LNCaP clone FGC (cell line): Measurements from ENCODE around the gene SURF6.

Experiments used
- DNase-seq: peaks from one replicate; pipeline ENCODE4 v3.0.0-alpha.2; 2011; ENCODE audit warnings: low read depth
- H3K4me3 ChIP-seq: 2 replicates; pipeline ENCODE4 v1.5.1; 2011; ENCODE audit warnings: mild to moderate bottlenecking, low read depth, low read length, control low read depth
- CTCF ChIP-seq: IDR thresholded peaks from 2 replicates; pipeline ENCODE4 v1.5.1; 2012; ENCODE audit warnings: mild to moderate bottlenecking; ENCODE audit not compliant: control insufficient read depth, insufficient read depth; ENCODE audit errors: extremely low read depth

The SURF6 gene

GRCh38 chr9:133374612-133375115 lies 38.7 kb upstream of the SURF6 start:
- no peak for TF ChIP-seq CTCF
- H3K4me3 ChIP-seq, result peak overlapping the region; percentile 83
- no peak for DNase-seq

GRCh38 chr9:133372144-133372543 lies 36.2 kb upstream of the SURF6 start:
- TF ChIP-seq CTCF, result no peak

GRCh38 chr9:133371261-133371711 lies 35.3 kb upstream of the SURF6 start:
- H3K4me3 ChIP-seq, result no peak overlapping the region
- DNase-seq, result no peak
- no peak for TF ChIP-seq CTCF

More at GRCh38 chr9:133372144-133372543, 36.2 kb upstream of the SURF6 start:
- H3K4me3 ChIP-seq, result no peak overlapping the region
- DNase-seq, result no peak

- H3K4me3 ChIP-seq, result no peak overlapping the region
- TF ChIP-seq CTCF, result no peak
- DNase-seq, result peak; percentile 33
Observed at GRCh38 chr9:133370685-133371084, 34.7 kb upstream of the SURF6 start.

GRCh38 chr9:133369933-133370332 lies 33.9 kb upstream of the SURF6 start:
- no peak for TF ChIP-seq CTCF
- no peak for DNase-seq
- no peak overlapping the region for H3K4me3 ChIP-seq

- H3K4me3 ChIP-seq, result no peak overlapping the region
- no peak for DNase-seq
- TF ChIP-seq CTCF, result no peak
Observed at GRCh38 chr9:133369422-133369821, 33.4 kb upstream of the SURF6 start.

GRCh38 chr9:133368249-133368881 lies 32.4 kb upstream of the SURF6 start:
- DNase-seq, result peak; percentile 57
- H3K4me3 ChIP-seq, result peak overlapping the region; percentile 3; the same call in 1 of the 2 replicates
- TF ChIP-seq CTCF, result no peak
